HG03439 (cell line): ENCODE results near the gene HS6ST3.

Source experiments
- ATAC-seq: cut with Tn5 transposase; IDR thresholded peaks from one replicate; pipeline ENCODE4 v1.9.1; 2021; ENCODE audit warnings: mild to moderate bottlenecking, moderate library complexity; ENCODE audit not compliant: unreplicated experiment

HS6ST3 gene

GRCh38 chr13:96816874-96817273 is 727.0 kb downstream of the HS6ST3 start:
- no peak for ATAC-seq

GRCh38 chr13:96817336-96817941 is 727.5 kb downstream of the HS6ST3 start:
- no peak for ATAC-seq

GRCh38 chr13:96819375-96819774 is 729.5 kb downstream of the HS6ST3 start:
- ATAC-seq = no peak

- ATAC-seq = no peak
These were observed 731.5 kb downstream of the HS6ST3 start for GRCh38 chr13:96821381-96821780.

- ATAC-seq = no peak
These were observed 732.1 kb downstream of the HS6ST3 start for GRCh38 chr13:96821971-96822370.

GRCh38 chr13:96822895-96823294 is 733.0 kb downstream of the HS6ST3 start:
- peak; percentile 52 for ATAC-seq

- no peak for ATAC-seq
These were observed 734.2 kb downstream of the HS6ST3 start for GRCh38 chr13:96824140-96824539.

- ATAC-seq = no peak
These were observed 735.7 kb downstream of the HS6ST3 start for GRCh38 chr13:96825653-96826052.

- ATAC-seq = no peak
These were observed 744.7 kb downstream of the HS6ST3 start for GRCh38 chr13:96834626-96835025.

- no peak for ATAC-seq
These were observed 745.6 kb downstream of the HS6ST3 start for GRCh38 chr13:96835546-96835945.

GRCh38 chr13:96836733-96837132 is 746.8 kb downstream of the HS6ST3 start:
- no peak for ATAC-seq

GRCh38 chr13:96837809-96838208 is 747.9 kb downstream of the HS6ST3 start:
- no peak for ATAC-seq

GRCh38 chr13:96844195-96844594 is 754.3 kb downstream of the HS6ST3 start:
- no peak for ATAC-seq

- no peak for ATAC-seq
These were observed 754.7 kb downstream of the HS6ST3 start for GRCh38 chr13:96844616-96845015.

- no peak for ATAC-seq
These were observed 758.4 kb downstream of the HS6ST3 start for GRCh38 chr13:96848286-96848685.

GRCh38 chr13:96849091-96849490 is 759.2 kb downstream of the HS6ST3 start:
- ATAC-seq = no peak

GRCh38 chr13:96850538-96851145 is 760.7 kb downstream of the HS6ST3 start:
- ATAC-seq = no peak

GRCh38 chr13:96851856-96852445 is 762.0 kb downstream of the HS6ST3 start:
- ATAC-seq = no peak

GRCh38 chr13:96858133-96858826 is 768.4 kb downstream of the HS6ST3 start:
- no peak for ATAC-seq

GRCh38 chr13:96860882-96861281 is 771.0 kb downstream of the HS6ST3 start:
- ATAC-seq = no peak

- ATAC-seq = no peak
These were observed 772.2 kb downstream of the HS6ST3 start for GRCh38 chr13:96862093-96862492.

GRCh38 chr13:96862999-96863398 is 773.1 kb downstream of the HS6ST3 start:
- no peak for ATAC-seq
